Bronchial epithelial cell (primary cell): ENCODE results near the gene EPC2. TPM values are rescaled to one million over a fixed set of nuclear protein-coding genes. Genes with fewer than 3 reads are reported as not detected.
"Not testable (repeated sequence)": the region's sequence is repeated elsewhere in the genome, so short reads cannot be mapped to it uniquely, and the experiment has no call there.

Source experiments
- DNase-seq: peaks from one replicate; pipeline ENCODE4 v3.0.0-alpha.2; 2010; ENCODE audit warnings: low read depth
- FAIRE-seq: peaks from 2 replicates; lab custom pipeline; 2011; peaks lifted over from hg19 to GRCh38; lab: Jason Lieb, UNC
- H3K27me3 ChIP-seq: 2 replicates; pipeline ENCODE4 v1.5.1; 2011; ENCODE audit warnings: low read length; ENCODE audit not compliant: control insufficient read depth, insufficient read depth
- H3K36me3 ChIP-seq: 2 replicates; pipeline ENCODE4 v1.5.1; 2011; ENCODE audit warnings: low read length; ENCODE audit not compliant: control insufficient read depth, insufficient read depth
- H3K4me3 ChIP-seq: 2 replicates; pipeline ENCODE4 v1.5.1; 2011; ENCODE audit warnings: mild to moderate bottlenecking, low read depth, low read length, control low read depth
- CTCF ChIP-seq: IDR thresholded peaks from 2 replicates; pipeline ENCODE4 v1.5.1; 2011; ENCODE audit warnings: mild to moderate bottlenecking, moderate library complexity, low read length, control low read depth, inconsistent platforms; ENCODE audit not compliant: insufficient read depth, severe bottlenecking
- total RNA-seq: library from RNA; depleted of rRNA; stranded (reverse); fragments of >200 nt; gene quantifications from 2 replicates; pipeline ENCODE4 v1.2.1, GENCODE V29; 2014

The EPC2 gene
- total RNA-seq, 1 donor from 2014 or later, result 10.8 TPM

- FAIRE-seq (no peak), DNase-seq (no peak)
- TF ChIP-seq CTCF, result no peak
- H3K4me3 ChIP-seq, result no peak overlapping the region
- H3K36me3 ChIP-seq, result no peaks in the 10 kb centered on the region
- no peaks in the 10 kb centered on the region for H3K27me3 ChIP-seq
Observed at GRCh38 chr2:148643421-148643820, 1.1 kb upstream of the EPC2 start.

- H3K4me3 ChIP-seq, result peak overlapping the region; percentile 83
- DNase-seq (peak; percentile 75), FAIRE-seq (no peak)
- peak; percentile 24 for TF ChIP-seq CTCF
- no peaks in the 10 kb centered on the region for H3K27me3 ChIP-seq
- H3K36me3 ChIP-seq, result no peaks in the 10 kb centered on the region
Observed at GRCh38 chr2:148644883-148645538, 460 bp downstream of the EPC2 start.

- Histone ChIP-seq H3K4me3 (peak overlapping the region; percentile 83), H3K36me3 (no peaks in the 10 kb centered on the region), H3K27me3 (no peaks in the 10 kb centered on the region)
- no peak for DNase-seq
- FAIRE-seq, result no peak
- no peak for TF ChIP-seq CTCF
Observed at GRCh38 chr2:148645539-148646230, 1.1 kb downstream of the EPC2 start.

GRCh38 chr2:148646231-148646559 is 1.6 kb downstream of the EPC2 start:
- FAIRE-seq, result no peak
- no peaks in the 10 kb centered on the region for H3K27me3 ChIP-seq
- H3K4me3 ChIP-seq, result peak overlapping the region; percentile 83
- TF ChIP-seq CTCF, result no peak
- H3K36me3 ChIP-seq, result no peaks in the 10 kb centered on the region
- DNase-seq, result peak; percentile 90

GRCh38 chr2:148647711-148648110 is 3.2 kb downstream of the EPC2 start:
- not testable (repeated sequence) for DNase-seq, FAIRE-seq, H3K36me3 ChIP-seq, H3K4me3 ChIP-seq, H3K27me3 ChIP-seq

GRCh38 chr2:148649936-148650335 is 5.4 kb downstream of the EPC2 start:
- FAIRE-seq, result no peak
- no peaks in the 10 kb centered on the region for H3K36me3 ChIP-seq

More at GRCh38 chr2:148649936-148650335, 5.4 kb downstream of the EPC2 start:
- Histone ChIP-seq H3K27me3 (no peaks in the 10 kb centered on the region), H3K4me3 (no peak overlapping the region)
- no peak for DNase-seq
- no peak for TF ChIP-seq CTCF
